ENCODE measurements around the gene ADPRHL1. TPM values are rescaled to one million over a fixed set of nuclear protein-coding genes. Genes with fewer than 3 reads are reported as not detected.

The ADPRHL1 gene
- total and polyA plus RNA-seq, 7 donors, result 186 to 776 (median 294) TPM

GRCh38 chr13:113456116-113456702 is 2.9 kb upstream of the ADPRHL1 start:
- peaks cover 5% of the 10 kb centered on the region for H3K4me1 ChIP-seq
- H3K4me3 ChIP-seq, result no peak overlapping the region
- no peak for ATAC-seq

GRCh38 chr13:113455384-113455783 is 2.1 kb upstream of the ADPRHL1 start:
- Histone ChIP-seq H3K36me3 (ENCODE audit: insufficient read depth in 1 of 2, low read depth in 1 of 2) (peaks cover 8 to 54% of the 10 kb centered on the region in 2 donors), H3K4me1 (peaks cover 7% of the 10 kb centered on the region), H3K27ac (no peak overlapping the region), H3K4me3 (no peak overlapping the region), H3K27me3 (ENCODE audit: insufficient read depth in 3 of 3, low read length in 2 of 3) (no peaks in the 10 kb centered on the region), H3K9me3 (no peaks in the 10 kb centered on the region)
- intact Hi-C loops (cut with DNase I), result loop anchor here (1.0 to 10.0 kb wide), 3 partner anchors 35 to 181 kb away; partner anchors contain the start of genes DCUN1D2 (in 1 of the 2) and LAMP1 (in 1 of the 2)
- 87 to 94% (median 92%) methylated on average over 18 of the region's 18 CpGs for WGBS, 3 donors
- ATAC-seq, result no peak
- peak in 1 of 2 donors; percentile 38 for DNase-seq
- TF ChIP-seq CTCF (IDR thresholded peaks at IDR 0.05), result no peak

More at GRCh38 chr13:113456116-113456702, 2.9 kb upstream of the ADPRHL1 start:
- WGBS, 3 donors, result 95 to 96% (median 96%) methylated on average over 16 of the region's 16 CpGs
- Histone ChIP-seq H3K27ac (no peak overlapping the region), H3K36me3 (ENCODE audit: insufficient read depth in 1 of 2, low read depth in 1 of 2) (peaks cover 8 to 61% of the 10 kb centered on the region in 2 donors), H3K27me3 (ENCODE audit: insufficient read depth in 3 of 3, low read length in 2 of 3) (no peaks in the 10 kb centered on the region), H3K9me3 (no peaks in the 10 kb centered on the region)
- peak in 1 of 2 donors; percentile 28 for DNase-seq
- intact Hi-C loops (cut with DNase I), result loop anchor here (10.0 kb wide), 2 partner anchors 161 to 181 kb away; partner anchors contain the start of gene LAMP1 (in 1 of the 2)
- TF ChIP-seq CTCF (IDR thresholded peaks at IDR 0.05), result no peak

GRCh38 chr13:113454936-113455335 is 1.6 kb upstream of the ADPRHL1 start:
- WGBS, 3 donors, result 77 to 92% (median 92%) methylated on average over 13 of the region's 13 CpGs
- ATAC-seq (no peak), DNase-seq (peak in 1 of 2 donors; percentile 22)
- no peak for TF ChIP-seq CTCF (IDR thresholded peaks at IDR 0.05)
- Histone ChIP-seq H3K27me3 (ENCODE audit: insufficient read depth in 3 of 3, low read length in 2 of 3) (no peaks in the 10 kb centered on the region), H3K36me3 (ENCODE audit: insufficient read depth in 1 of 2, low read depth in 1 of 2) (peaks cover 4 to 50% of the 10 kb centered on the region in 2 donors), H3K4me3 (no peak overlapping the region), H3K9me3 (no peaks in the 10 kb centered on the region), H3K27ac (no peak overlapping the region), H3K4me1 (peaks cover 12% of the 10 kb centered on the region)
- intact Hi-C loops (cut with DNase I), result loop anchor here (1.0 to 10.0 kb wide), 5 partner anchors 35 to 180 kb away; partner anchors contain the start of genes DCUN1D2 (in 1 of the 2) and LAMP1 (in 1 of the 2)

- intact Hi-C loops (cut with DNase I), result loop anchor here (5.0 to 10.0 kb wide), 4 partner anchors 35 to 178 kb away; partner anchors contain the start of gene LAMP1 (in 1 of the 2)
- peak overlapping the region; percentile 68 for H3K4me3 ChIP-seq
Measured at GRCh38 chr13:113452466-113452865, 822 bp downstream of the ADPRHL1 start.

More at GRCh38 chr13:113452466-113452865, 822 bp downstream of the ADPRHL1 start:
- 21 to 39% (median 21%) methylated on average over 4 of the region's 4 CpGs for WGBS, 3 donors
- Histone ChIP-seq H3K27ac (peak overlapping the region; percentile 89), H3K36me3 (ENCODE audit: insufficient read depth in 1 of 2, low read depth in 1 of 2) (peaks cover 0 to 25% of the 10 kb centered on the region in 2 donors), H3K4me1 (peaks cover 33% of the 10 kb centered on the region), H3K27me3 (ENCODE audit: insufficient read depth in 3 of 3, low read length in 2 of 3) (no peaks in the 10 kb centered on the region), H3K9me3 (no peaks in the 10 kb centered on the region)
- DNase-seq, result peak in 1 of 2 donors; percentile 1
- TF ChIP-seq CTCF (IDR thresholded peaks at IDR 0.05), result no peak
- no peak for ATAC-seq

All from psoas muscle (tissue), 8 donors.